PC-3 (cell line): Measurements from ENCODE around the gene ELF2. TPM values are rescaled to one million over a fixed set of nuclear protein-coding genes. Genes with fewer than 3 reads are reported as not detected.

Experiments
- ATAC-seq: fragments of 200-7000 bp; cut with Tn5 transposase; 2 replicates; pipeline ENCODE4 v1.9.1; 2020; ENCODE audit warnings: mild to moderate bottlenecking, moderate library complexity
- BruUV-seq: library from RNA; stranded (reverse); fragments of 400-500 nt; replicated peaks from 2 replicates; lab custom pipeline; 2021; lab: Mats Ljungman, UMichigan
- CTCF ChIA-PET: fragments of 300-600 bp; sonication (Branson Sonifier 250); formaldehyde crosslinking; loops from one replicate; lab custom pipeline; 2022; ENCODE audit warnings: antibody characterized with exemption; lab: Charles Lee
- POLR2A ChIA-PET: fragments of 300-600 bp; sonication (Branson Sonifier 250); formaldehyde crosslinking; loops from one replicate; lab custom pipeline; 2022; ENCODE audit warnings: antibody characterized with exemption; ENCODE audit not compliant: unreplicated experiment; lab: Charles Lee
- DNase-seq: peaks from one replicate; pipeline ENCODE4 v3.0.0-alpha.2; 2015
- H2AFZ ChIP-seq: fragments of 300-600 bp; sonication (generic); 2 replicates; pipeline ENCODE4 v1.6.0; 2016; ENCODE audit warnings: antibody characterized with exemption, low read length
- H3F3A ChIP-seq: fragments of 300-600 bp; sonication (generic); one replicate; pipeline ENCODE4 v1.6.0; 2017; ENCODE audit warnings: antibody characterized with exemption, low read length, control low read depth, mild to moderate bottlenecking; ENCODE audit not compliant: unreplicated experiment
- H3K27ac ChIP-seq: fragments of 300-600 bp; sonication (generic); 2 replicates; pipeline ENCODE4 v1.5.1; 2016; ENCODE audit warnings: mild to moderate bottlenecking, low read length
- H3K27me3 ChIP-seq: fragments of 300-600 bp; sonication (generic); 2 replicates; pipeline ENCODE4 v1.6.1; 2016; ENCODE audit warnings: low read length, mixed read lengths
- H3K36me3 ChIP-seq: fragments of 300-600 bp; sonication (generic); 2 replicates; pipeline ENCODE4 v1.6.1; 2016; ENCODE audit warnings: low read depth, mixed run types, low read length, mixed read lengths
- H3K4me1 ChIP-seq: fragments of 300-600 bp; sonication (generic); 2 replicates; pipeline ENCODE4 v1.5.1; 2016; ENCODE audit warnings: low read length; ENCODE audit not compliant: insufficient read depth
- H3K4me2 ChIP-seq: fragments of 300-600 bp; sonication (generic); 2 replicates; pipeline ENCODE4 v1.6.0; 2016; ENCODE audit warnings: low read length
- H3K4me3 ChIP-seq: fragments of 300-600 bp; sonication (generic); 2 replicates; pipeline ENCODE4 v1.5.1; 2016; ENCODE audit warnings: mild to moderate bottlenecking, low read length, mixed read lengths
- H3K79me2 ChIP-seq: fragments of 300-600 bp; sonication (generic); 2 replicates; pipeline ENCODE4 v1.6.1; 2017; ENCODE audit warnings: low read length, mixed read lengths
- H3K9ac ChIP-seq: fragments of 300-600 bp; sonication (generic); 2 replicates; pipeline ENCODE4 v1.6.0; 2016; ENCODE audit warnings: mild to moderate bottlenecking, low read length
- H3K9me2 ChIP-seq: fragments of 300-600 bp; sonication (generic); replicated peaks from 2 replicates; pipeline ENCODE4 v1.6.1; 2016; ENCODE audit warnings: mixed run types, low read length, mixed read lengths
- H3K9me3 ChIP-seq: fragments of 300-600 bp; sonication (generic); 2 replicates; pipeline ENCODE4 v1.6.1; 2016; ENCODE audit warnings: low read length, mixed read lengths
- H4K20me1 ChIP-seq: fragments of 300-600 bp; sonication (generic); 2 replicates; pipeline ENCODE4 v1.6.1; 2016; ENCODE audit warnings: low read length, mixed read lengths
- CTCF ChIP-seq: fragments of 300-600 bp; sonication (generic); conservative IDR thresholded peaks from 2 replicates; pipeline ENCODE4 v1.5.1; 2017; ENCODE audit warnings: antibody characterized with exemption, low read depth, mild to moderate bottlenecking, low read length
- EZH2 ChIP-seq: fragments of 300-600 bp; sonication (generic); IDR thresholded peaks from one replicate; pipeline ENCODE4 v1.6.1; 2017; ENCODE audit warnings: antibody characterized with exemption, mild to moderate bottlenecking, low read length; ENCODE audit not compliant: unreplicated experiment
- EZH2phosphoT487 ChIP-seq: fragments of 300-600 bp; sonication (generic); IDR thresholded peaks from 2 replicates; pipeline ENCODE4 v1.6.1; 2018; ENCODE audit warnings: mild to moderate bottlenecking, antibody characterized with exemption, low read length, borderline replicate concordance
- intact Hi-C: fragments of 100-400 bp; cut with micrococcal nuclease; formaldehyde crosslinking; loops from 2 replicates; pipeline ENCODE4 v1.9.0; 2023
- total RNA-seq: library from RNA; depleted of rRNA; stranded (reverse); fragments of >200 nt; gene quantifications from 2 replicates; pipeline ENCODE4 v1.2.3, GENCODE V29; 2014

The ELF2 gene
- total RNA-seq, 1 experiment from 2014 or later, result 18.5 TPM

- intact Hi-C loops, result no loop called here
- no peak for TF ChIP-seq EZH2phosphoT487
- TF ChIP-seq EZH2, result no peak
- TF ChIP-seq CTCF, result no peak
- no peak overlapping the region for H3K4me2 ChIP-seq
- DNase-seq (no peak), ATAC-seq (no peak)
- H4K20me1 ChIP-seq, result no peaks in the 10 kb centered on the region
- H3K4me3 ChIP-seq, result no peak overlapping the region
- no peak overlapping the region for H3K27ac ChIP-seq
- no peak overlapping the region for H2AFZ ChIP-seq
- H3K27me3 ChIP-seq, result no peaks in the 10 kb centered on the region
- H3K9me2 ChIP-seq, result no peaks in the 10 kb centered on the region
- no peaks in the 10 kb centered on the region for H3K9me3 ChIP-seq
- POLR2A ChIA-PET, result no interaction called here
- no peaks in the 10 kb centered on the region for H3K36me3 ChIP-seq
- no TSS peak for BruUV-seq
- no peaks in the 10 kb centered on the region for H3K79me2 ChIP-seq
- CTCF ChIA-PET, result interaction anchor here (0.6 kb wide), 1 partner anchor 27 kb away, joined by 3 read pairs; no protein-coding TSS in a partner anchor
- H3F3A ChIP-seq, result no peaks in the 10 kb centered on the region
- H3K4me1 ChIP-seq, result peaks cover 5% of the 10 kb centered on the region; the same call in 1 of the 2 replicates
- no peak overlapping the region for H3K9ac ChIP-seq
Measured at GRCh38 chr4:139154538-139154937, 22.5 kb downstream of the ELF2 start.

- H3K36me3 ChIP-seq, result no peaks in the 10 kb centered on the region
- no TSS peak for BruUV-seq
- H3K4me3 ChIP-seq, result no peak overlapping the region
- TF ChIP-seq CTCF (no peak), EZH2 (no peak), EZH2phosphoT487 (no peak)
- no peak overlapping the region for H3K9ac ChIP-seq
- H3F3A ChIP-seq, result no peaks in the 10 kb centered on the region
- peaks cover 5% of the 10 kb centered on the region; the same call in 1 of the 2 replicates for H3K4me1 ChIP-seq
- no peaks in the 10 kb centered on the region for H3K79me2 ChIP-seq
- H4K20me1 ChIP-seq, result no peaks in the 10 kb centered on the region
- ChIA-PET POLR2A (no interaction called here), CTCF (no interaction called here)
- no peaks in the 10 kb centered on the region for H3K9me2 ChIP-seq
- intact Hi-C loops, result no loop called here
- no peaks in the 10 kb centered on the region for H3K9me3 ChIP-seq
- H3K27ac ChIP-seq, result no peak overlapping the region
- H2AFZ ChIP-seq, result no peak overlapping the region
- ATAC-seq, result no peak
- H3K27me3 ChIP-seq, result no peaks in the 10 kb centered on the region
- H3K4me2 ChIP-seq, result no peak overlapping the region
- DNase-seq, result no peak
Measured at GRCh38 chr4:139154134-139154421, 22.9 kb downstream of the ELF2 start.

- DNase-seq (peak; percentile 34), ATAC-seq (peak; percentile 22)
- Histone ChIP-seq H3K4me1 (peaks cover 5% of the 10 kb centered on the region; the same call in 1 of the 2 replicates), H3K27ac (no peak overlapping the region), H3K4me3 (no peak overlapping the region), H4K20me1 (no peaks in the 10 kb centered on the region), H3F3A (no peaks in the 10 kb centered on the region), H3K9me3 (no peaks in the 10 kb centered on the region), H3K36me3 (no peaks in the 10 kb centered on the region), H3K27me3 (no peaks in the 10 kb centered on the region), H3K9me2 (no peaks in the 10 kb centered on the region), H2AFZ (no peak overlapping the region), H3K9ac (no peak overlapping the region), H3K4me2 (no peak overlapping the region), H3K79me2 (no peaks in the 10 kb centered on the region)
- intact Hi-C loops, result no loop called here
- ChIA-PET POLR2A (no interaction called here), CTCF (no interaction called here)
- no peak for TF ChIP-seq EZH2phosphoT487
- TF ChIP-seq CTCF, result no peak
- TF ChIP-seq EZH2, result no peak
- no TSS peak for BruUV-seq
Measured at GRCh38 chr4:139153411-139154133, 23.4 kb downstream of the ELF2 start.
